Fibroblast of pulmonary artery (primary cell): ENCODE results near the gene HOXA1.
A peak's percentile ranks its signal among the peaks of the same experiment; 100 is the strongest.

ENCODE experiments used
- DNase-seq: peaks from one replicate; pipeline ENCODE4 v3.0.0-alpha.2; 2010; ENCODE audit warnings: low read depth
- H3K4me3 ChIP-seq: replicated peaks from 2 replicates; pipeline ENCODE4 v1.5.1; 2011; ENCODE audit warnings: low read depth, mild to moderate bottlenecking, control low read depth, low read length, moderate library complexity
- TF ChIP-seq, protein P1 (sequence below): IDR thresholded peaks from 2 replicates; pipeline ENCODE4 v1.5.1; 2011; ENCODE audit warnings: mild to moderate bottlenecking, control low read depth, low read length, inconsistent platforms; ENCODE audit errors: missing control alignments

The HOXA1 gene

DNA sequence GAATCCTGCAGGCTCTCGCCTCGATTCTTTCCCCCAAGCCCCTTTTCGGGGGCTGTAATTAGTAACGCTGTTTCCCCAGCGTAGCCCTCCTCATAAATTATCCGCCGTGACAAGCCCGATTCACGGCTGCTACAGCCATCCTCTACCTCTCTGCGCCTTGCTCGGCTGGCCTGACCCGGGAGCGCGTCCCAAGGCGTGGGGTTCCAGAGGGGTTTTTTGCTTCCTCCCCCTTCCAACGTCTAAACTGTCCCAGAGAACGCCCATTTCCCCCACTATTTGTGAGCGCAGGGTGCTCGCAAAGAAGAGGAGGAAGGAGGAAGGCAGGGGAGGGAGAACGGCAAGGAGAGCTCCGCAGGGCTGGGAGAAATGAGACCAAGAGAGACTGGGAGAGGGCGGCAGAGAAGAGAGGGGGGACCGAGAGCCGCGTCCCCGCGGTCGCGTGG, 46.8 kb upstream of the HOXA1 start:
- TF ChIP-seq, protein P1, sequence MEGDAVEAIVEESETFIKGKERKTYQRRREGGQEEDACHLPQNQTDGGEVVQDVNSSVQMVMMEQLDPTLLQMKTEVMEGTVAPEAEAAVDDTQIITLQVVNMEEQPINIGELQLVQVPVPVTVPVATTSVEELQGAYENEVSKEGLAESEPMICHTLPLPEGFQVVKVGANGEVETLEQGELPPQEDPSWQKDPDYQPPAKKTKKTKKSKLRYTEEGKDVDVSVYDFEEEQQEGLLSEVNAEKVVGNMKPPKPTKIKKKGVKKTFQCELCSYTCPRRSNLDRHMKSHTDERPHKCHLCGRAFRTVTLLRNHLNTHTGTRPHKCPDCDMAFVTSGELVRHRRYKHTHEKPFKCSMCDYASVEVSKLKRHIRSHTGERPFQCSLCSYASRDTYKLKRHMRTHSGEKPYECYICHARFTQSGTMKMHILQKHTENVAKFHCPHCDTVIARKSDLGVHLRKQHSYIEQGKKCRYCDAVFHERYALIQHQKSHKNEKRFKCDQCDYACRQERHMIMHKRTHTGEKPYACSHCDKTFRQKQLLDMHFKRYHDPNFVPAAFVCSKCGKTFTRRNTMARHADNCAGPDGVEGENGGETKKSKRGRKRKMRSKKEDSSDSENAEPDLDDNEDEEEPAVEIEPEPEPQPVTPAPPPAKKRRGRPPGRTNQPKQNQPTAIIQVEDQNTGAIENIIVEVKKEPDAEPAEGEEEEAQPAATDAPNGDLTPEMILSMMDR: no peak
- DNase-seq: no peak
- peak overlapping the region; percentile 48 for H3K4me3 ChIP-seq

DNA sequence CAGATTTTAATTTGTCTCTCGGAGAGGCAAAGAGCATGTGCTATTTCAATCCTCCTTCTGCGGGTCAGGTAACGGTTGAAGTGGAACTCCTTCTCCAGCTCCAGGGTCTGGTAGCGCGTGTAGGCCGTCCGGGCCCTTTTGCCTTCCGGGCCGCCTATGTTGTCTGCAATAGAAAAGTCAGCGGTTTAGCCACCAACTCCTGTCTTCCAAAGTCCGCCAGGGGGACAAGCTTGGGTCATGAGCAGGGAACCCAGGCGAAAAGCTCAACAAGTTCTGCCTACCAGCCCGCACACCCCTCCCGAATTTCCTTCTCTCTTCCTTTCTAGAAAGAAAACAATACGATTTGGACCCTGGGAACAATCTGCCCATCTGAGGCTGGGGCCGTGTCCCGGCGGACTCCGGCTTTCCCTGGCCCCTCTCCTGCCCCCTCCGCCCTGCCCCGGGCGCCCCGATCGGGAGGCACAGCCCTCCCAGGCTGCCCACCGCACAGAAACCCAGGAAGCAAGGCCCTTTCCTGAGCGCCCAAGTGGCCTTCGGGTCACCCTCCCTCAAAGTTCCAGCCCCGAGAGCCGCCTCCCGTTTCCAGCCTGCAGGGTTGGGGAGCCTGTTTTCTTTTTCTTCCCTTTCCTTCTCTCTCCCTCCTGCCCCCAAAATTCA, 46.3 kb upstream of the HOXA1 start:
- TF ChIP-seq, protein P1: no peak
- peak overlapping the region; percentile 48 for H3K4me3 ChIP-seq
- DNase-seq: no peak

DNA sequence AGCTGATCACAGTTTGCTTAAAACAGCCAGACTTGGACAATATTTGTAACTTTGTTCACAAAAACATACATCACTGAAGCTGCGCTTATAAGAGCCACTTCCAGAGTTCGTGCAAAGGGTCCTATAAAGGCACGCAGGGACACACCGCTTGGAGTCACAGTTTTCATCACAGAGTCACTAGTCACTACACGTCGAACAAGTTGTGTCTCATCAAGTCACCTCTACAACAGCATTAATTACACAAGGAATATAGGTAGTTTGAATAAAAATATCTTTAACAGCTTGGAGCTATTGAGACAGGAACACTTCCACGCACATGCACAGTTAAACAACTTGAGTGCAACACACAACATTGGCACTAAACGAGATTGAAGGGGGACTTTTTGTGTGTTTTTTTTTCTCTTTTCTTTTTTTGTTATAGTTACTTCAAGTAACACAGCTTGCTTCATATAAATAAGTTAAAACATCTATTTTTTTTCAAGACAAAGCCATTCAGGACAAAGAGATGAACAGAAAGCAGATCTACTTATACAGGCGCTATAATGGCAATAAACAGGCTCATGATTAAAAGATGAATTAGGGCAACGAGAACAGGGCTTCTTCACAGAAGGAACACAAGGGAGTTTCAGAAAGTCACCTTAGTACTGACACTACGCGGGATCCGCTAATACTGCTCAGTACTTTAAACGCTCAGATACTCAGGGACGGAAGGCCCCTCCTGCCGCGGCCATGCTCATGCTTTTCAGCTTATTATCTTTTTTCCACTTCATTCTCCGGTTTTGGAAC, 45.5 kb upstream of the HOXA1 start:
- DNase-seq: no peak
- peak overlapping the region; percentile 48 for H3K4me3 ChIP-seq
- TF ChIP-seq, protein P1: no peak

DNA sequence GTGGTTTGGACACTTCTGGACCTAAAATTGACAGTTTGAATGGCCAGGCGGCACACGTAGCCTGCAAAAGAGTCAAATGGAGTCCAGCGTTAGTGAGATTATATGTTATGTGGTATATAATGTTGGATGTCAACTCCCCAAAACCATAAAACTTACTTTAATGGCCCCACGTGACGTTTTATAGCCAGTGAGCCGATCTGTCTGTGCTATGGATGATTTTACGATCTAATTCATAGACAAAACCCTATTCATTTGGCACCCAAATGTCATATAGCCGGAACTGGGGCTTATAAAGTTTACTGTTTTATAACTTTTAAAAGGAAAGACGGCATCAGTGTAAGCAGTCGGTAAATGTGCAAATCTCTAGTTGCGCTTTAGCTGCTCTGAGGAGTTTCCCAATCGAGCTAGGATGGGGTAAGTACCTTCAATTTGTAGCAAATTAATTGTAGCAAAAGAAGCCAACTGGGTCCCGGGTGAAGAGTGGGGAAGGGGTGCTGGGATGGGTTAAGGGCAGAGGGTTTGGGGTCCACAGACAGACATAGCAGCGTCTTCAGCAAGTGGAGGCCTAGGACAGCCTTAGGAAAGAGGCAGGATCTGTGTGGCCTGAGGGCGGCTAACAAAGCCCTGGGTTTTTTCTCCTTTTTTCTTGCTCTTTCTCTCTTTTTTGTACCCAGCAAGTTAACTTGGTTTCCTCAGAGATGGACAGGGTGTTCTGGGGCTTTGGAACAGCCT, 44.5 kb upstream of the HOXA1 start:
- DNase-seq: no peak
- TF ChIP-seq, protein P1: no peak
- H3K4me3 ChIP-seq: no peak overlapping the region

DNA sequence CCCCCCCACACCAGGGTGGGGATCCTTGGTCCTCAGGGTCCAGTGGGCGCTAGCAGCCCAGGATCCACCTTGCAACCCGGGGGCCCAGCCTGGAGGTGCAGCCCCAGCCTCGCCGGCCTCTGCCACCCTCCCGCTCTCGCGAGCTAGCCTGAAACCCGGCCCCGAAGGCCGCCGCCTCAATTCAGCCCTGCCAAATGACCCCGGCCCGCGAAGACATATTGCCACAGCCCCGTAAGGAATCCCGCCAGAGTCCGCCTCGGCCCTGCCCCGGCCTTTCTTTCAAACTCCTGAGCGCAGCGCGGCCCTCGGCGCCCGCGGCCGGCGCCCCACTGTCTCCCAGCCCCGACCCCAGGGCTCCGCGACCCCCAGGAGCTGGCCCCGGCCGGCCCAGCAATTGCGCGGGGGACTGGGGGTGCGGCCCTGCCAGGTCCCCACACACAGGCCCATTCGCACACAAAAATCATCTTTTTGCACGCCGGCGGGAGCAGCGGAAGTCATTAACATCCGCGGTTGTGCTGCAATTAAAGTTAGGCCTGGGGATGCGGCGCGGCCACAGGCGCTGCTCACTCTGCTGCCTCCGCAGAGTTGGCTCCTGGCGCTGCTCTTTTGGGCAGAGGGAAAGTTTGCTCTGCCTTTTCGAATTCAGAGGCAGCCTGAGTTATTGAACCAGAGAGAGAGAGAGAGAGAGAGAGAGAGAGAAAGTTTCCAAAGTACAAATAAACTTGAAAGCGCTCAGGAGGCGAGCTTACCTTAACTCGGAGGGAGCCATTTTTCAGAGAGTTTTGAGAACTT, 43.7 kb upstream of the HOXA1 start:
- TF ChIP-seq, protein P1: no peak
- H3K4me3 ChIP-seq: no peak overlapping the region
- no peak for DNase-seq

DNA sequence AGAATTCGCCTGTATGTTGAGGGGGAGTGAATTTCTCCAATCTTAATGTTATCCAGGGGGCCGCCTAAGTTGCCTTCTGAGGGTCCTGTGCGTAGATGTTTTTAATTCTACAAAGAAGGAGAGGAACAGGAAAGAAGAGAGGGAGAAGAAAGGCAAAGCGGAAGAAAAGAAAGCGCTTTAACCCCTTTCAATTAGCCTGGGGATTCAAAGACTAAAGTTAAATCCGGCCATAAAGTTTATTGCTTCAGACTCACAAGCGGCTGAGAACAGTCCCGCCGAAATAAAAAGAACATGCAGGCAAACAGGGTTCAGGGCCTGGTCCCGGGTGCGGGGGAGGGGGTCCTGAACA, 43.2 kb upstream of the HOXA1 start:
- H3K4me3 ChIP-seq: no peak overlapping the region
- TF ChIP-seq, protein P1: no peak
- no peak for DNase-seq
